Endothelial cell of umbilical vein (primary cell): ENCODE results near the gene TBX1. TPM values are rescaled to one million over a fixed set of nuclear protein-coding genes. Genes with fewer than 3 reads are reported as not detected.

Source experiments
- BruUV-seq: library from RNA; stranded (reverse); fragments of 400-500 nt; replicated peaks from 2 replicates; lab custom pipeline; 2021; lab: Mats Ljungman, UMichigan
- CTCF ChIA-PET: fragments of 300-600, 350-600 bp; sonication (Branson Sonifier 250); formaldehyde crosslinking; loops from one replicate; lab custom pipeline; 2021; ENCODE audit warnings: antibody characterized with exemption, inconsistent platforms; lab: Charles Lee
- POLR2A ChIA-PET: fragments of 300-600, 350-600 bp; sonication (Branson Sonifier 250); formaldehyde crosslinking; loops from one replicate; lab custom pipeline; 2021; ENCODE audit warnings: antibody characterized with exemption, inconsistent platforms; lab: Charles Lee
- DNase-seq: peaks from one replicate; pipeline ENCODE4 v3.0.0-alpha.2; 2011; ENCODE audit warnings: low read depth, low spot score
- FAIRE-seq: peaks from 2 replicates; lab custom pipeline; 2011; peaks lifted over from hg19 to GRCh38; lab: Jason Lieb, UNC
- H2AFZ ChIP-seq: 2 replicates; pipeline ENCODE4 v1.6.0; 2012; ENCODE audit warnings: low read depth, low read length, control low read depth, inconsistent platforms
- H3K27ac ChIP-seq: 2 replicates; pipeline ENCODE4 v1.5.1; 2011; ENCODE audit warnings: low read depth, mild to moderate bottlenecking, control low read depth, low read length, moderate library complexity; ENCODE audit not compliant: insufficient read depth
- H3K27me3 ChIP-seq, 2 experiments: 2 replicates each; pipeline versions ENCODE4 v1.6.0 to v1.6.1; 2011; ENCODE audit warnings: low read length in 2 of 2, mixed read lengths in 1 of 2; ENCODE audit not compliant: control insufficient read depth in 2 of 2, insufficient read depth in 2 of 2
- H3K36me3 ChIP-seq, 2 experiments: 2 replicates in 1 of 2; 3 replicates in 1 of 2; pipeline ENCODE4 v1.5.1; 2011; ENCODE audit warnings: low read length in 2 of 2, mild to moderate bottlenecking in 1 of 2, moderate library complexity in 1 of 2; ENCODE audit not compliant: control insufficient read depth in 2 of 2, insufficient read depth in 2 of 2; ENCODE audit errors: extremely low read depth in 1 of 2
- H3K4me1 ChIP-seq: 3 replicates; pipeline ENCODE4 v1.5.1; 2011; ENCODE audit warnings: mild to moderate bottlenecking, low read length; ENCODE audit not compliant: control insufficient read depth, insufficient read depth; ENCODE audit errors: extremely low read depth
- H3K4me2 ChIP-seq: 2 replicates; pipeline ENCODE4 v1.6.1; 2011; ENCODE audit warnings: low read length, control low read depth, mixed read lengths; ENCODE audit not compliant: insufficient read depth
- H3K4me3 ChIP-seq, 3 experiments: fragments of 200-600 bp in 1 of 3; sonication (generic), shearing (Covaris generic) in 1 of 3; replicated peaks in 1 of 3; 2 replicates each; pipeline ENCODE4 v1.5.1; 2011 to 2016; ENCODE audit warnings: control low read depth in 3 of 3, low read length in 3 of 3, mild to moderate bottlenecking in 2 of 3, inconsistent platforms in 1 of 3, low read depth in 1 of 3, moderate library complexity in 1 of 3; ENCODE audit not compliant: insufficient read depth in 1 of 3
- H3K79me2 ChIP-seq: 2 replicates; pipeline ENCODE4 v1.6.0; 2012; ENCODE audit warnings: low read length, inconsistent platforms; ENCODE audit not compliant: control insufficient read depth, insufficient read depth
- H3K9ac ChIP-seq: replicated peaks from 2 replicates; pipeline ENCODE3; 2011; ENCODE audit warnings: low read length, control low read depth; ENCODE audit not compliant: insufficient read depth; ENCODE audit errors: extremely low read depth
- H3K9me1 ChIP-seq: replicated peaks from 3 replicates; pipeline ENCODE4 v1.6.0; 2011; ENCODE audit warnings: mild to moderate bottlenecking, low read length; ENCODE audit not compliant: control insufficient read depth, insufficient read depth; ENCODE audit errors: extremely low read depth
- H3K9me3 ChIP-seq: replicated peaks from 2 replicates; pipeline ENCODE4 v1.5.1; 2012; ENCODE audit warnings: low read length, inconsistent platforms; ENCODE audit not compliant: control insufficient read depth, insufficient read depth
- H4K20me1 ChIP-seq: replicated peaks from 2 replicates; pipeline ENCODE3; 2011; ENCODE audit warnings: mild to moderate bottlenecking, low read length; ENCODE audit not compliant: control insufficient read depth, insufficient read depth; ENCODE audit errors: extremely low read depth
- CTCF ChIP-seq, 2 donors: IDR thresholded peaks; 1 replicate in 1 of 2; 2 replicates in 1 of 2; pipeline ENCODE4 v1.5.1; 2011; ENCODE audit warnings: low read length in 2 of 2, mild to moderate bottlenecking in 2 of 2, moderate library complexity in 2 of 2, control low read depth in 1 of 2, inconsistent platforms in 1 of 2, low read depth in 1 of 2; ENCODE audit not compliant: insufficient read depth in 1 of 2; ENCODE audit errors: extremely low read depth in 1 of 2
- EZH2 ChIP-seq: IDR thresholded peaks from 2 replicates; pipeline ENCODE4 v1.6.1; 2012; ENCODE audit warnings: borderline replicate concordance, low read depth, mild to moderate bottlenecking, moderate library complexity, low read length, inconsistent platforms; ENCODE audit not compliant: severe bottlenecking
- FOS ChIP-seq: IDR thresholded peaks from 2 replicates; pipeline ENCODE4 v1.6.1; 2011; ENCODE audit warnings: mild to moderate bottlenecking, low read length, moderate library complexity, borderline replicate concordance; ENCODE audit not compliant: insufficient read depth
- GATA2 ChIP-seq: IDR thresholded peaks from 2 replicates; pipeline ENCODE4 v1.7.0; 2011; ENCODE audit warnings: low read depth, mild to moderate bottlenecking, moderate library complexity, mixed read lengths, low read length; ENCODE audit not compliant: insufficient read length, insufficient read depth
- JUN ChIP-seq: IDR thresholded peaks from 2 replicates; pipeline ENCODE4 v1.6.1; 2011; ENCODE audit warnings: borderline replicate concordance, low read depth; ENCODE audit not compliant: insufficient read length, insufficient read depth
- MAX ChIP-seq: IDR thresholded peaks from 2 replicates; pipeline ENCODE4 v1.6.1; 2011; ENCODE audit not compliant: insufficient read depth, insufficient read length
- MYC ChIP-seq: IDR thresholded peaks from one replicate; pipeline ENCODE4 v1.6.1; 2011; ENCODE audit warnings: mild to moderate bottlenecking, low read depth, low read length
- POLR2A ChIP-seq: IDR thresholded peaks from 2 replicates; pipeline ENCODE4 v1.6.1; 2012; ENCODE audit warnings: low read depth, mild to moderate bottlenecking, control low read depth, low read length
- POLR2AphosphoS5 ChIP-seq: IDR thresholded peaks from 2 replicates; pipeline ENCODE4 v1.6.1; 2012; ENCODE audit warnings: low read depth, mild to moderate bottlenecking, control low read depth, low read length, moderate library complexity; ENCODE audit not compliant: insufficient read depth
- dilution Hi-C: fragments of 300-500 bp; cut with MboI; formaldehyde crosslinking; loops from one replicate; pipeline ENCODE4 v1.15.0; 2019; ENCODE audit warnings: low sequenced_read_pairs; ENCODE audit not compliant: extremely low pct_ligation_motif_present
- intact Hi-C: fragments of 100-400 bp; cut with micrococcal nuclease; formaldehyde crosslinking; loops from one replicate; pipeline ENCODE4 v1.10.0; 2022
- polyA plus RNA-seq, 4 experiments: library from polyadenylated mRNA; depleted of rRNA in 3 of 4; stranded (reverse) in 3 of 4; unstranded in 1 of 4; fragments of >200 nt; gene quantifications; 2 replicates each; pipeline versions ENCODE4 v1.2.1 to v1.2.3, GENCODE V29; 2011 to 2012; ENCODE audit warnings: missing spikeins in 1 of 4
- total RNA-seq: library from RNA; stranded (reverse); gene quantifications from 2 replicates; pipeline ENCODE4 v1.2.3, GENCODE V29; 2021

TBX1 gene
- total and polyA plus RNA-seq, 2 donors (not counting 3 experiments of a cell fraction or from before 2014, with no cell fraction given) = 11.0 to 30.2 TPM

DNA sequence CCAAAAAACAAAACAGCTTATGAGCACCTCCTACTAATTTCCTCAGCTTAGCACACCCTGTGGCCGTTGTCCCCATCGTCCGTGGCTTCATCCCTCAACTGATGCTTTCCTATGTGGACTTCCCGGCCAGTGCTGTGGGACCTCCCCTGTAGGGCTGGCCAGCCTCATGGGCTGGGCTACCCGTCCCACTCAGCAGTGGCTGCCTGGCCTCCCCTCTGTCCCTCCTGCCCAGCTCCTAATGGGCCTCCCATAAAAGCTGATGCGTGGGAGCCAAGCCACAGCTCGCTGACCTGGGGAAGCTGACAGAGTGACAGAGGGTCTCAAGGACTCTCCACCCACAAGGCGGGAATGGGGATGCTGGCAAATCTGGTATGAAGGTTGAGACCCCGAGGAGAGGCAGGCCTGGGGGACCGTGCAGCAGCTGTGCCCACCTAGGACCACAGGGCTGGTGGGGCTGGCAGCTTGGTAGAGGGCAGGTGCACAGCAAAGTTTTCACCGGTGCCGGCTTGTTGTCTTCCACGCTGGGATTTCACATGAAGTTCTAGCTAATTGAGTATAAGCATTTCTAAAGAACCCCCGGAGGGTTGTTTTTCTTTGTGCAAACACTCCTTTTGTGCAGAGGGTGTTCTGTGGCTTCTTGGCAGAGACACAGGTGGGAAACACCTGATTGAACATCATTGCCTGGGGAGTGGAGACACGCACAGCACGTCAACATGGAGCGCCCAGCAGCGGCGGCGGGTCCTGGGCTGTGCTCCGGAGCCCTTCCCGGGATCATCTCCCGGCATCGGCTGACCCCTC is 23.2 kb downstream of the TBX1 start:
- Histone ChIP-seq H4K20me1 (no peaks in the 10 kb centered on the region), H3K27me3 (peaks cover 0 to 3% of the 10 kb centered on the region in 2 experiments), H3K79me2 (no peaks in the 10 kb centered on the region), H3K36me3 (no peaks in the 10 kb centered on the region), H2AFZ (no peak overlapping the region), H3K9me3 (no peaks in the 10 kb centered on the region), H3K4me1 (no peaks in the 10 kb centered on the region), H3K9ac (no peak overlapping the region), H3K27ac (no peak overlapping the region), H3K4me3 (no peak overlapping the region), H3K4me2 (no peak overlapping the region), H3K9me1 (no peaks in the 10 kb centered on the region)
- ChIA-PET POLR2A (no interaction called here), CTCF (interaction anchor here (1.2 to 1.4 kb wide), 2 partner anchors 53 to 126 kb away, joined by 4 to 5 read pairs; no protein-coding TSS in a partner anchor)
- intact Hi-C loops = no loop called here
- BruUV-seq = no TSS peak
- TF ChIP-seq GATA2 = no peak
- TF ChIP-seq MAX = no peak
- no peak for TF ChIP-seq EZH2
- no peak for TF ChIP-seq POLR2A
- TF ChIP-seq MYC = no peak
- no peak for TF ChIP-seq FOS
- TF ChIP-seq CTCF (IDR thresholded peaks at IDR 0.05; ENCODE audit: extremely low read depth in 1 of 2, insufficient read depth in 1 of 2, low read depth in 1 of 2, low read length in 2 of 2) = no peak
- TF ChIP-seq POLR2AphosphoS5 = no peak
- TF ChIP-seq JUN = no peak
- FAIRE-seq = no peak
- DNase-seq = no peak
- dilution Hi-C loops = no loop called here
